ENCODE data around the gene ARAP3.

ARAP3 gene

GRCh38 chr5:141701360-141702119 lies 19.5 kb upstream of the ARAP3 start:
- no peak for DNase-seq (ENCODE audit: low read depth in 2 of 3, low spot score in 1 of 3)

- no peak for DNase-seq (ENCODE audit: low read depth in 2 of 3, low spot score in 1 of 3)
Measured at GRCh38 chr5:141697586-141697985, 15.6 kb upstream of the ARAP3 start.

- no peak for DNase-seq (ENCODE audit: low read depth in 2 of 3, low spot score in 1 of 3)
Measured at GRCh38 chr5:141696431-141696830, 14.4 kb upstream of the ARAP3 start.

DNA sequence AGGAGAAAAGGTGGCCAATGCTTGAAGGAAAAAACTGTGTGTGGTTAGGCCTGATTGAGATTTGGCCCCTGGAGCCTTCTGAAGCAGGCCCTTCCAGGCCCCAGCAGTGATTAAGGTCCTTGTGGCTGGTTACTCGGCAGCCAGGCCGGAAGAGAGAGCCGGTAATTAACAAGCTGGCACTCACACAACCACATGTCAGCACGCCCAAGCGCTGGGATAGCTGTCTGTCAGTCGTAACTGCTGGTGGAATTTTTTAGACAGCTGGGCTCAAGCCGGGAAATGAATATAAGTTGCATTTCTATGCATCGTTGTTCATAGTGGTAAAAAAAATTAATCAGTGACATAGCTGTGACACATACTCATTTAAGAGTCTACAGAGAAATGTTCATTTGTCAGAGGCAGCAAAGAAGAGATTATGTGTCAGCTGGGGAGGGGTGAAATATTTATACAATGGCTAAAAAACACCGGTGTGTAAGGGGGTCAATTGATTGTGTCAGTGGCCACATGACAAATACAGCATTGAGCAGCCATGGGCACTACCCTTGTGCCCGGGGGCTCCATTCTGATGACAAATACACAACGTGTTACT lies 13.7 kb upstream of the ARAP3 start:
- no peak for DNase-seq (ENCODE audit: low read depth in 2 of 3, low spot score in 1 of 3)

DNA sequence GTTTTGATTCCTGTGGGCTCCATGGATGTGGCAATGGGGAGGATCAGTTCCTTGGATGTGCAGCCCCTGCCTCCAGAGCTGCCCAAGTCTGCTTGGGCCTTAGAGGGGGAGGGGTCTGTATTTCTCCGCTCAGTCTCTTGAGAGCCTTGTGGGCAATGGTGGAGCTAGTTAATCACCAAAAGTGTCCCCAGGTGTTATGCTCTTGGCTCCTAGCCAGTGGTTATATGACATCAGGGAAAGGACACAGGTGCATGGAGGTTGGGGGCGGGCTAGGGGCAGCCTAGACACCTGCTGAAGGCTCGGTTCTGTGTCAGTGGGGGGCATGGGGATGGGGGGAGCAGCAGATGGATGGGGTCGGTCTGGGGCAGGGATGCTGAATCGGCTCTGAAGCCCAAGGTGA lies 12.4 kb upstream of the ARAP3 start:
- DNase-seq (ENCODE audit: low read depth in 2 of 3, low spot score in 1 of 3) = no peak

GRCh38 chr5:141692919-141693725 lies 11.1 kb upstream of the ARAP3 start:
- peak; percentile 67 to 73 (median 68) for DNase-seq (ENCODE audit: low read depth in 2 of 3, low spot score in 1 of 3)

- DNase-seq (ENCODE audit: low read depth in 2 of 3, low spot score in 1 of 3) = no peak
Measured at GRCh38 chr5:141692533-141692888, 10.5 kb upstream of the ARAP3 start.

- DNase-seq (ENCODE audit: low read depth in 2 of 3, low spot score in 1 of 3) = peak; percentile 79 to 97 (median 82)
Measured at GRCh38 chr5:141691867-141692532, 10.0 kb upstream of the ARAP3 start.

DNA sequence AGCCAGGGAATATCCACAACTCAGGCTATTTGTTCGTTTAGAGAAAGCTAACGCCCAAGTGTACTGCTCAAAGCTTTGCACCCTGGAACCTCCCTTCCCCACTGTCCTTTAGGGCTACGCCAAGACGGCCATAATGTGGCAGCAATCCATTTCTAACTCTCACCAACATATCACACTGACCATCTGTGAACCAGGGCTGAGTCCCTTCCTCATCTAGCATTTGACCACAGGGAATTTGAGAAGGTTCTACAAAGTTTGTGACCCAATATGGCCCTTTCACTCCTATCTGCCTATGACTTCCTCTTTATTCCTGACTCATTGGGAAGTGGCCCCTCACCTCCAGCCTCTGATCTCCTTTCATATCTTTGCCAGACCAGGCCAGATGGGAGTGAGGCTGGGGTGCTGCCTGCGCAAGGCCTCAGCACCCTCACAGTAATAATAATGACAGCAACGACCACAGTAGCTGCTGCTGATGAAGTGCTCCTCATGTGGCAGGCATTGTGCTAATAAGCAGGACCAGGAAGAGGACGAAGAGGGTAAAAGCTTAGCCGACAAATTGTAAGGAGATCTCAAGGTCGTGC lies 9.3 kb upstream of the ARAP3 start:
- no peak for DNase-seq (ENCODE audit: low read depth in 2 of 3, low spot score in 1 of 3)

- no peak for DNase-seq (ENCODE audit: low read depth in 2 of 3, low spot score in 1 of 3)
Measured at GRCh38 chr5:141686648-141687416, 4.8 kb upstream of the ARAP3 start.

DNA sequence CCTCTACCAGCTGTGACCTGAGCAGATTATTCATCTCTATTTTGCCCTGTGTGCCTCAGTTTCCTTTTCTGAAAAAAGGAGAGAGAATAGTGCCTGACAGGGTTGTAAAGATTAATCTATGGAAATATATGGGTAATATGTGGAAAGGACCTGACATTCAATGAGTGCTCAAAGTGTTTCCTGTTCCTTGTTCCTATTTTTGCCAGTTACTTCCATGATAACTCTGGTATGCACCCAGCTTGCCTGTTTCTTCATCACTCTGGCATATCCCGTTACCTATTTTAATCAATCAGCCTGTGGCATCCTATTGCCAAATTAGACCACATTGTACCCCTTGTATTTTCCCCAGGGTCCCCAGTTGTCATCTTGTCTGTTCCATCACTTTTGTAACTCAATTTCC lies 3.6 kb upstream of the ARAP3 start:
- no peak for DNase-seq (ENCODE audit: low read depth in 2 of 3, low spot score in 1 of 3)

- DNase-seq (ENCODE audit: low read depth in 2 of 3, low spot score in 1 of 3) = no peak
Measured at GRCh38 chr5:141683596-141684141, 1.6 kb upstream of the ARAP3 start.

- no peak for DNase-seq (ENCODE audit: low read depth in 2 of 3, low spot score in 1 of 3)
Measured at GRCh38 chr5:141681295-141681694, 735 bp downstream of the ARAP3 start.

DNA sequence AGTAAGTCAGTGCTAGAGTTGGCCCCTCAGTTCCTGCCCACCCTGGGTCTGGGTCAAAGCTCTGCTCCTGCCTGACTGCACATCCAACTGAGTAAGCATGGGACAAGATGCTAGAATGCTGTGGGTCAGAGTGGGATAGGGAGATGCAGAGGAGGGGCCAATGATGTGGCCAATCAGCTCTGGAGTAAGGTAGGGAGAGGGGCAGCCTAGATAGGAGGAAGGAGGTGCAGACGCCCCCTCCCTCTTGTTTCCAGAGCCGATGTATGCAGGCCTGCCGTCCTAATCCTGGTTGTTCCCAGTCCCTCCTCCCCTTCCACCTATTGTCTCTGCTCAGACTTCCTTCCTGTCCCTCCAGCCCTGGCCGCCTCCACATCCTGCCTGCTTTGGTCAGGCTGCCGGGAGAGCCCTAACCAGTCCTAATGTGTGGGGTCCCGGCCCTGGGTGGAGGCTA lies 1.3 kb downstream of the ARAP3 start:
- no peak for DNase-seq (ENCODE audit: low read depth in 2 of 3, low spot score in 1 of 3)

- no peak for DNase-seq (ENCODE audit: low read depth in 2 of 3, low spot score in 1 of 3)
Measured at GRCh38 chr5:141680178-141680577, 1.9 kb downstream of the ARAP3 start.

DNA sequence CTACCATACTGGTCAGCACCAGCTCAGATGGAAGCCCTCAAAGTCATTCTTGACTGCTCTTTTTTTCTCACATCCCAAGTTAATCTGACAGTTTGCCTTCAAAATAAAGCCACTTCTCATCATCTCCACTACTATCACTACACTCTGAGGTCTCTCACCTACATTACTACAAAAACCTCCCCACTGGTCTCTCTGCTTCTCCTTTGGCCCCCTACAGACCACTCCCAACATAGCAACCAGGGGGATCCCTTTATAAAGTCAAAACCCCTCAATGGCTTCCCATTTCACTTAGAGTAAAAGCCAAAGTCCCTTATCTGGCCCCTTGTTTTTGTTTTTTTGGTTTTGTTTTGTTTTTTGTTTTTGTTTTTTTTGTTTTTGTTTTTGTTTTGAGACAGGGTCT lies 4.6 kb downstream of the ARAP3 start:
- no peak for DNase-seq (ENCODE audit: low read depth in 2 of 3, low spot score in 1 of 3)

DNA sequence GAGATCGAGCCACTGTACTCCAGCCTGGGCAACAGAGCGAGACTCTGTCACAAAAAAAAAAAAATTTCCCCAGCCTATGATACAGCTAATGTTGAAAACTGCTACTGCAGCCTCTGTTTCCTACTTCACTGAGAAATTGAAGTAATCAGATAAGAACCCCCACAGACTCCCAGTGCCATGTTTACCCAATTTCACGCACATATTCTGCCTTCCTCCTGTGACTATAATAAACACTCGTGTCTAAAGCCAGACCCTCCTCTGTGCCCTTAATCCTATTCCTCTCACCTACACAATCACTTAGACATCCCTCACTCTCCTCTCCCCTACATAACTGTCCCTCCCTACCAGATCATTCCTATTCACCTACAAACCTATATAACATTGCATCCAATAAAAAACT lies 6.4 kb downstream of the ARAP3 start:
- no peak for DNase-seq (ENCODE audit: low read depth in 2 of 3, low spot score in 1 of 3)

DNA sequence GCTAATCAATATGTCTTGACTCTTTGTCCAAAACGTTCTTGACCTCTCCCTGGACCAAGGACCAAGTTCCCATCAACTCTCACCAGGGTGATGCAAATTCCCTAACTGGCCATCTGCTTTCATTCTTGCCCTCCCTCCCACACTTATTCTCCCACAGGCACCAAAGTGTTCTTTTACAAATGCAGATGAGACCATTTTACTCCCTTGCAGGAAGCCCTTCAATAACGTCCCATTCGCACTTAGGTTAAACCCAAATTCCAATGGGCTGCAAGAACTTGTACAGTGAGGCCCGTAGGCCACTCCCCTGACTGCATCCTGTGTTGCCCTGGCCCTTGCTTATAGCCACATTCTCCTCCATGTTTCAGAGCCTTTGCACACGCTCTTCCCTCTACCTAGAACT lies 7.3 kb downstream of the ARAP3 start:
- DNase-seq (ENCODE audit: low read depth in 2 of 3, low spot score in 1 of 3) = no peak

GRCh38 chr5:141672841-141673813 lies 8.9 kb downstream of the ARAP3 start:
- no peak for DNase-seq (ENCODE audit: low read depth in 2 of 3, low spot score in 1 of 3)
